HFF-Myc (cell line): Measurements from ENCODE around the gene CLCNKB.
A peak's percentile ranks its signal among the peaks of the same experiment; 100 is the strongest.

Experiments used
- DNase-seq: peaks from one replicate; pipeline ENCODE4 v3.0.0-alpha.2; 2011; ENCODE audit warnings: low read depth; ENCODE audit errors: extremely low read depth
- H3K4me3 ChIP-seq: replicated peaks from 2 replicates; pipeline ENCODE4 v1.5.1; 2011; ENCODE audit warnings: low read depth, mild to moderate bottlenecking, control low read depth, low read length
- TF ChIP-seq, protein P1 (sequence below): IDR thresholded peaks from 2 replicates; pipeline ENCODE4 v1.5.1; 2012; ENCODE audit warnings: mild to moderate bottlenecking, low read depth, low read length, control low read depth; ENCODE audit errors: missing control alignments

CLCNKB gene

DNA sequence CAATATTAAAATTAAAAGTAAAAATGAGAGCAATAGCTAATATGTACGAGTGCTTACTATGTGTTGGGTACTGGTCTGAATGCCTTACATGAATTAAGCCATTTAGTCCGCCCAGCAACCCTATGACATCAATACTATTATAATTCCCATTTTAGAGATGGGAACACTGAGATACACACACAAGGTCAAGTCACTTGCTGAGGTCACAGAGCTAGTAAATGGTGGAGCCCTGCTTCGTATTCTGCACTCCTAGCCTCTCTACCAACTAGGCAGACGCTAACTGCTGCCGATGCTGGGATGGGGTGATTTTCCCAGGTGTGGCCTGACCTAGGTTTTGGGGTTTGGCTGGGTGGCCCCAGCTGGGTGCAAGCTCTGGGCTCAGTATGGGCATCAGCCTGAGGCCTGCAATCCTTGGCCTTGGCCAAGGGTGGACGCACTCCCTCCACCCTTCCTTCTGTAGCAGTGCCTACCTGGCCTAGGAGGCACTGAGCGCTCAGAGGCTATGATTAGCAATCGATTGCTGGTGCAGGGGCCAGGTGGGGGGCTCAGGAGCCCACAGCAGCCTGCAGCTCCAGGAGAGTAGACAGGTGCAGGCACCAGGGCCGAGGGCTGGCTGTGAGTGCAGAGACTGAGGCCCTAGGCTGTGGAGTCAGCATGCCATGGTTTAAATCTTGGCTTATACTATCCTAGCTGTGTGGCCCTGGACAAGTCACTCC, 27.2 kb downstream of the CLCNKB start:
- DNase-seq: no peak
- TF ChIP-seq, protein P1, sequence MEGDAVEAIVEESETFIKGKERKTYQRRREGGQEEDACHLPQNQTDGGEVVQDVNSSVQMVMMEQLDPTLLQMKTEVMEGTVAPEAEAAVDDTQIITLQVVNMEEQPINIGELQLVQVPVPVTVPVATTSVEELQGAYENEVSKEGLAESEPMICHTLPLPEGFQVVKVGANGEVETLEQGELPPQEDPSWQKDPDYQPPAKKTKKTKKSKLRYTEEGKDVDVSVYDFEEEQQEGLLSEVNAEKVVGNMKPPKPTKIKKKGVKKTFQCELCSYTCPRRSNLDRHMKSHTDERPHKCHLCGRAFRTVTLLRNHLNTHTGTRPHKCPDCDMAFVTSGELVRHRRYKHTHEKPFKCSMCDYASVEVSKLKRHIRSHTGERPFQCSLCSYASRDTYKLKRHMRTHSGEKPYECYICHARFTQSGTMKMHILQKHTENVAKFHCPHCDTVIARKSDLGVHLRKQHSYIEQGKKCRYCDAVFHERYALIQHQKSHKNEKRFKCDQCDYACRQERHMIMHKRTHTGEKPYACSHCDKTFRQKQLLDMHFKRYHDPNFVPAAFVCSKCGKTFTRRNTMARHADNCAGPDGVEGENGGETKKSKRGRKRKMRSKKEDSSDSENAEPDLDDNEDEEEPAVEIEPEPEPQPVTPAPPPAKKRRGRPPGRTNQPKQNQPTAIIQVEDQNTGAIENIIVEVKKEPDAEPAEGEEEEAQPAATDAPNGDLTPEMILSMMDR: no peak
- H3K4me3 ChIP-seq: no peak overlapping the region

DNA sequence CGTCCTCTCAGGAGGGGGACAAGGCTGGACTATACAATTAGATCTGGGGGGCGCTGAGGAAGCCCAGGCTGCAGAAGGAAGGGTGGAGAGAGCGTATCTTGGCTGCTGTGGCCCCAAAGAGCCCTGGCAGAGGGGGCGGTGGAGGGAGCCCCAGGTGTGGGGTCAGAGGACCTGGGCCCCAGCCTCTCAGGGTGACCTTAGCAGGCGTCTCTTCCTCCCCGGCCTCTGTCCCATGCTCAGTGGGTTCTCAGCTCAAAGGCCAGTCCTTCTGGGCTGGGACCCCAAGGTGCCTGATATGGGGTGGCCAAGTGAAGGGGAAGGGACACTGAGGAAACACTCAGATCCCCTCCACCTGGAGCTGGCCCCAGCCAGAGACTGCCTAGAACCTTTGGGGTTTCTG, 28.0 kb downstream of the CLCNKB start:
- TF ChIP-seq, protein P1: no peak
- DNase-seq: no peak

DNA sequence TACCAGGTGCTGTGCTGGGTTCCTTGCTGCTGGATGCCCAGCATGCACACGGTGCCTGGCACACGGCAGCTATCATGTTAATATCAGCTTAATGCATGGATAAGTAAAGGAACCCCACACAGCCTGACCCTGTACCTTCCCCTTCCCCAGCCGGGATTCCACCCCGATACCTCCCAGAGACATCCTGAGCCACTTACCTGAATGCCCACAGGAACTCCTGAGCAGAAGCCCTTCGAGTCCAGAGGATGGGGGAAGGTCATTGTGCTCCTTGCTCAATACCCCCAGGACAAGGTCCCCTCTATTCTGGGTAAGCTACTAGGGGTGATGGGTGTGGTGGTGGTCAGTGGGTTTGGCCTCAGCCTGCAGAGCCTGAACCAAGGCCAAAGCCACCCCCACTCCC, 28.5 kb downstream of the CLCNKB start:
- TF ChIP-seq, protein P1: no peak
- H3K4me3 ChIP-seq: no peak overlapping the region
- DNase-seq: no peak

More for the DNA sequence above, 28.0 kb downstream of the CLCNKB start:
- no peak overlapping the region for H3K4me3 ChIP-seq

DNA sequence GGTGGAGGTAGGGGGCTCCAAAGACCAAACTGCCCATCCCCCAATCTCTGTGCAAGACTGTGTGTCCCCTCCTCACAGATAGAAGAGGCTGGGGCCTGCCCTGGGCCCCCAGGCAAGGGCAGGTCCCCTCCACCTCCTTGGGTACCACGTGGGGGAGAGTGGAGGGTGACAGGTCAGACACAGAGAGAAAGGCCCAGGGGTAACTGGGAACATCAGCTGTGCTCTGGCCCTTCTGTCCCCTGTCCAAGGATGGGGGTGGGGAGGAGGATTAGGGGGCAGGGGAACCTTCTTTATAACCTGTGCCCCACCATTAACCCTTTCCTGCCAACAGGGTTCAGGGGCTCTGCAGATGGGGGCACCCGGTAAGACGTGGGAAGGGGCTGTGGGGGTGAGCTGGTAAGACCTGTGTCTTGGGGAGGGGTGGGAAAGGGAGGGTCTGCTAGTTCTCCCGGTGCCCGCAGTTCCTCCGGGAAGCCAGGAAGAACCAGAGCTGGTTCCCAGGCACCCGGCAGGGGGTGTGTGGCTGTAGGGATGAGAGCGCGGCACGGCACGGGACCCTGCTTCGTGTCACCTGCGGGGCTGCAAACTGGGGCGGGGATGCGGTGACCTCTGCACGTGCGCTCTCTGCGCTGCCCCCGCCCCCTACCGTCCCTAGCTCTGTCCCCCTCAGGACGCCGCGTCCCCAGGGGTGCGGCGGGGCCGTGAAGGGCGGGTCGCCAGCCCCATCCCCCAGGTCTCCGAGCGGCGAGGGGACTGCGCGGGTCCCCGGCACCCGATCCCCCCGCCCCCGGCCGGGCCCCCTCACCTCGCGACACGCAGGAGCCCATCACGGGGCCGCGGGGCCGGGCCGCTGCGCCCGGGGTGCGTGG, 29.3 kb downstream of the CLCNKB start:
- DNase-seq: no peak
- H3K4me3 ChIP-seq: peak overlapping the region; percentile 39
- TF ChIP-seq, protein P1: peak; percentile 3

DNA sequence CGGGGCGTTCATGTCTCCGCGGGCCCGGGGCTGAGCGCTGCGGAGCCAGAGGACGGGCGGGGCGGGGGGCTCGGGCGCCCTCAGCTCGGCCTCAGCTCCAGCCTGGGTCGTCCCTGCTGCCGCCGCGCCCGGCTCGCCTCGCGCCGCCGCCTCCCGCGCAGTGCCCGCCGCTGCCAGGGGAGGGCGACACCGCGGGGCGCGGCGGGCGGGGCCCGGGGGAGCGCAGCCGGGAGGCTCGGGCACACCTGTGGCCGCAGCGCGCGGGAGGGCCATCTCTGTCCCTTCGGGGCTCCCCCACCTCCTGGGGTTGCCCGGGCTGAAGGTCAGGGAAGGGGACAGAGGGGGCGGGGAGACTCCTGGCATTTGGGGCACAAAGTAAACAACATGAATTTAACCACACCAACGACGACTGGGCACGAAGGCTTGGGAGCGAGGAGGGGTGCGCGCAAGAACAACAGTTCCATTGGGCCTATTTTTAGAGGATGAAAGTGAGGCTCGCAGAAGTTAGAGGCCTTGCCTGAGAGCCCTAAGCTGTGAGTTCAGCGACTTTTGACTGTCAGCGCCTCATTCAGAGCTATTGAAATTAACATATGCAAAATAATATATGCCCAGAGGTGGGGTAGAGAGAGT, 30.0 kb downstream of the CLCNKB start, which contains the start of gene FAM131C:
TSS of gene FAM131C (minus strand) at position 162 of the 630 bp plus-strand sequence. CDS start 209 bp downstream, outside the sequence.
- peak within 1 kb of the TSS; percentile 39 for H3K4me3 ChIP-seq
- no peak for DNase-seq
- TF ChIP-seq, protein P1: peak; percentile 15

- TF ChIP-seq, protein P1: no peak
- no peak for DNase-seq
- H3K4me3 ChIP-seq: no peak overlapping the region
These were observed 30.6 kb downstream of the CLCNKB start for GRCh38 chr1:16074217-16074616.
